H9 (cell line): ENCODE results near the gene PRR33. TPM values are rescaled to one million over a fixed set of nuclear protein-coding genes. Genes with fewer than 3 reads are reported as not detected.
A peak's percentile ranks its signal among the peaks of the same experiment; 100 is the strongest.

Experiments used
- DNase-seq: peaks from one replicate; pipeline ENCODE4 v3.0.0-alpha.2; 2017
- H2AFZ ChIP-seq: one replicate; pipeline ENCODE4 v1.6.1; 2013; ENCODE audit warnings: mild to moderate bottlenecking, low read length, control low read depth, moderate library complexity
- H2AK5ac ChIP-seq: 2 replicates; pipeline ENCODE4 v1.6.1; 2013; ENCODE audit warnings: low read length, control low read depth, mixed read lengths; ENCODE audit not compliant: insufficient read length
- H2BK120ac ChIP-seq: one replicate; pipeline ENCODE4 v1.6.1; 2013; ENCODE audit warnings: low read depth, mild to moderate bottlenecking, low read length, control low read depth, inconsistent platforms; ENCODE audit not compliant: poor library complexity, severe bottlenecking
- H2BK12ac ChIP-seq: 2 replicates; pipeline ENCODE4 v1.6.1; 2013; ENCODE audit warnings: low read length, control low read depth, mixed read lengths, low read depth; ENCODE audit not compliant: insufficient read length
- H2BK15ac ChIP-seq: 2 replicates; pipeline ENCODE4 v1.6.1; 2013; ENCODE audit warnings: low read depth, low read length, control low read depth
- H2BK20ac ChIP-seq: one replicate; pipeline ENCODE4 v1.6.1; 2013; ENCODE audit warnings: low read depth, mild to moderate bottlenecking, low read length, control low read depth, inconsistent platforms; ENCODE audit not compliant: poor library complexity, severe bottlenecking
- H2BK5ac ChIP-seq: 2 replicates; pipeline ENCODE4 v1.6.1; 2013; ENCODE audit warnings: low read length, control low read depth, mixed read lengths; ENCODE audit not compliant: insufficient read length
- H3K14ac ChIP-seq: 2 replicates; pipeline ENCODE4 v1.6.1; 2013; ENCODE audit warnings: low read length, control low read depth; ENCODE audit not compliant: insufficient read depth
- H3K18ac ChIP-seq: 2 replicates; pipeline ENCODE4 v1.6.1; 2013; ENCODE audit warnings: low read depth, mild to moderate bottlenecking, mixed read lengths, low read length, control low read depth; ENCODE audit not compliant: insufficient read length
- H3K23ac ChIP-seq: 2 replicates; pipeline ENCODE4 v1.6.1; 2013; ENCODE audit warnings: low read length, control low read depth, mixed read lengths, low read depth; ENCODE audit not compliant: insufficient read length
- H3K23me2 ChIP-seq: 2 replicates; pipeline ENCODE4 v1.6.1; 2013; ENCODE audit warnings: low read depth, mild to moderate bottlenecking, mixed read lengths, low read length, control low read depth; ENCODE audit not compliant: insufficient read length, poor library complexity, severe bottlenecking
- H3K27ac ChIP-seq: 2 replicates; pipeline ENCODE4 v1.5.1; 2013; ENCODE audit warnings: low read length, control low read depth, mixed read lengths, low read depth; ENCODE audit not compliant: insufficient read length
- H3K27me3 ChIP-seq: 2 replicates; pipeline ENCODE4 v1.6.1; 2013; ENCODE audit warnings: low read length, control low read depth, inconsistent platforms; ENCODE audit not compliant: insufficient read depth
- H3K4ac ChIP-seq: 2 replicates; pipeline ENCODE4 v1.6.1; 2013; ENCODE audit warnings: low read depth, mild to moderate bottlenecking, control low read depth, inconsistent platforms, low read length, moderate library complexity
- H3K4me1 ChIP-seq: 2 replicates; pipeline ENCODE4 v1.6.1; 2013; ENCODE audit warnings: low read length, control low read depth, inconsistent platforms; ENCODE audit not compliant: insufficient read depth
- H3K4me2 ChIP-seq: 2 replicates; pipeline ENCODE4 v1.6.1; 2013; ENCODE audit warnings: low read length, control low read depth, mixed read lengths; ENCODE audit not compliant: insufficient read length, insufficient read depth
- H3K56ac ChIP-seq: 2 replicates; pipeline ENCODE4 v1.6.1; 2013; ENCODE audit warnings: low read depth, mild to moderate bottlenecking, mixed read lengths, low read length, control low read depth; ENCODE audit not compliant: insufficient read length
- H3K79me1 ChIP-seq: 2 replicates; pipeline ENCODE4 v1.6.1; 2013; ENCODE audit warnings: low read depth, mild to moderate bottlenecking, moderate library complexity, low read length, control low read depth, inconsistent platforms; ENCODE audit not compliant: insufficient read depth, poor library complexity, severe bottlenecking
- H3K79me2 ChIP-seq: 2 replicates; pipeline ENCODE4 v1.6.1; 2013; ENCODE audit warnings: low read length, control low read depth, inconsistent platforms; ENCODE audit not compliant: insufficient read depth
- H3K9ac ChIP-seq: 2 replicates; pipeline ENCODE4 v1.6.1; 2013; ENCODE audit warnings: low read length, control low read depth, mixed read lengths; ENCODE audit not compliant: insufficient read length; ENCODE audit errors: extremely low read depth
- H3K9me3 ChIP-seq: one replicate; pipeline ENCODE4 v1.6.1; 2013; ENCODE audit warnings: low read depth, low read length, inconsistent platforms; ENCODE audit not compliant: control insufficient read depth
- H3T11ph ChIP-seq: one replicate; pipeline ENCODE4 v1.6.1; 2013; ENCODE audit warnings: mild to moderate bottlenecking, low read length, control low read depth, inconsistent platforms
- H4K20me1 ChIP-seq: one replicate; pipeline ENCODE4 v1.6.1; 2013; ENCODE audit not compliant: control insufficient read depth, insufficient read length, insufficient read depth
- H4K5ac ChIP-seq: 2 replicates; pipeline ENCODE4 v1.6.1; 2013; ENCODE audit warnings: low read depth, mild to moderate bottlenecking, mixed read lengths, low read length, control low read depth; ENCODE audit not compliant: insufficient read length
- H4K8ac ChIP-seq: replicated peaks from 2 replicates; pipeline ENCODE4 v1.6.1; 2013; ENCODE audit warnings: low read length, control low read depth, mixed read lengths, low read depth; ENCODE audit not compliant: insufficient read length
- H4K91ac ChIP-seq: 2 replicates; pipeline ENCODE4 v1.6.1; 2013; ENCODE audit warnings: low read depth, mild to moderate bottlenecking, moderate library complexity, mixed read lengths, low read length, control low read depth; ENCODE audit not compliant: insufficient read length
- H3K27ac Mint-ChIP-seq, 3 experiments: 2 replicates in 2 of 3; 3 replicates in 1 of 3; pipeline ENCODE4 v1.8.0; 2020 to 2021; ENCODE audit warnings: mixed read lengths in 3 of 3, mild to moderate bottlenecking in 1 of 3, moderate library complexity in 1 of 3
- H3K27me3 Mint-ChIP-seq: 2 replicates; pipeline ENCODE4 v1.8.0; 2021; ENCODE audit warnings: low read depth, mild to moderate bottlenecking, moderate library complexity, mixed read lengths
- H3K36me3 Mint-ChIP-seq, 3 experiments: 2 replicates in 2 of 3; 3 replicates in 1 of 3; pipeline ENCODE4 v1.8.0; 2020 to 2021; ENCODE audit warnings: low read depth in 3 of 3, mixed read lengths in 3 of 3; ENCODE audit not compliant: insufficient read depth in 1 of 3
- H3K4me1 Mint-ChIP-seq, 2 experiments: 2 replicates each; pipeline ENCODE4 v1.8.0; 2020; ENCODE audit warnings: mixed read lengths in 2 of 2
- H3K4me3 Mint-ChIP-seq, 2 experiments: 2 replicates in 1 of 2; 3 replicates in 1 of 2; pipeline ENCODE4 v1.8.0; 2020 to 2021; ENCODE audit warnings: mild to moderate bottlenecking in 2 of 2, mixed read lengths in 2 of 2, moderate library complexity in 1 of 2
- H3K9me3 Mint-ChIP-seq, 2 experiments: 2 replicates in 1 of 2; 3 replicates in 1 of 2; pipeline ENCODE4 v1.8.0; 2020; ENCODE audit warnings: mild to moderate bottlenecking in 2 of 2, mixed read lengths in 2 of 2, moderate library complexity in 1 of 2
- CTCF ChIP-seq: fragments of 200-600 bp; sonication (generic); conservative IDR thresholded peaks from 3 replicates; pipeline ENCODE4 v1.8.0; 2021; ENCODE audit warnings: antibody characterized with exemption, mild to moderate bottlenecking
- WGBS: extraction: QIAGEN DNeasy Blood & Tissue Kit; methylation state at CpG from one replicate; pipeline ENCODE4 v1.1.7; 2013; ENCODE audit warnings: missing lambda C conversion rate, low lambda C conversion rate, mixed read lengths; ENCODE audit not compliant: insufficient read length; ENCODE audit errors: extremely low coverage; 5-methylcytosine and 5-hydroxymethylcytosine counted together
- total RNA-seq: library from RNA; stranded (reverse); gene quantifications from 2 replicates; pipeline ENCODE4 v1.2.1, GENCODE V29; 2021

PRR33 gene
- total RNA-seq, 1 experiment from 2014 or later = not detected

- no peak overlapping the region for H4K8ac ChIP-seq
- no peak overlapping the region for H2BK20ac ChIP-seq
- no peak overlapping the region for H4K5ac ChIP-seq
- H3K4me1 ChIP-seq = no peaks in the 10 kb centered on the region
- H2BK120ac ChIP-seq = no peak overlapping the region
- no peak overlapping the region for H3K18ac ChIP-seq
- no peak overlapping the region for H3K4me2 ChIP-seq
- no peaks in the 10 kb centered on the region for H3K79me2 ChIP-seq
- H3K79me1 ChIP-seq = no peaks in the 10 kb centered on the region
- H3K9ac ChIP-seq = no peak overlapping the region
- no peak overlapping the region for H3K23ac ChIP-seq
- no peak overlapping the region for H3K4ac ChIP-seq
- Mint-ChIP-seq H3K27ac (no peak overlapping the region; a peak in 1 of 7 replicates), H3K27me3 (peaks cover 14% of the 10 kb centered on the region), H3K36me3 (no peaks in the 10 kb centered on the region; a peak in 1 of 7 replicates), H3K9me3 (peaks cover 6% of the 10 kb centered on the region in 2 experiments; a peak in 3 of 5 replicates), H3K4me3 (no peak overlapping the region), H3K4me1 (peaks cover 2 to 6% of the 10 kb centered on the region in 2 experiments; a peak in 3 of 4 replicates)
- H3K9me3 ChIP-seq = no peaks in the 10 kb centered on the region
- H3K27ac ChIP-seq = no peak overlapping the region
- no peaks in the 10 kb centered on the region for H4K20me1 ChIP-seq
- no peak overlapping the region for H3K56ac ChIP-seq
- no peak overlapping the region for H2BK5ac ChIP-seq
- peak; percentile 61 for DNase-seq
- no peaks in the 10 kb centered on the region for H3K27me3 ChIP-seq
- TF ChIP-seq CTCF = peak; percentile 72
- no peak overlapping the region for H4K91ac ChIP-seq
- H3K23me2 ChIP-seq = no peaks in the 10 kb centered on the region
- no peak overlapping the region for H3T11ph ChIP-seq
- no peak overlapping the region for H2AK5ac ChIP-seq
- no peak overlapping the region for H2BK15ac ChIP-seq
- no peak overlapping the region for H2BK12ac ChIP-seq
- WGBS = no CpG with 5 or more reads among the region's 34 CpGs
- H3K14ac ChIP-seq = no peak overlapping the region
- H2AFZ ChIP-seq = no peak overlapping the region
These were observed 26.1 kb upstream of the PRR33 start for GRCh38 chr11:1917523-1918435.
